NCI-H1417 treated with DMSO at 0.1 percent for 48 hours (cell line): ENCODE data around the gene NUMBL.
"Not testable (repeated sequence)": the region's sequence is repeated elsewhere in the genome, so short reads cannot be mapped to it uniquely, and the experiment has no call there.

ENCODE experiments used
- DNase-seq: peaks from one replicate; lab custom pipeline; 2025; lab: John Stamatoyannopoulos, UW

The NUMBL gene

GRCh38 chr19:40690050-40690692 is at the start of gene NUMBL:
Gene NUMBL (minus strand): TSS chr19:40690651. CDS start chr19:40690483, 168 bp downstream.
- DNase-seq: no peak

GRCh38 chr19:40739030-40739839 is 48.8 kb upstream of the NUMBL start:
- no peak for DNase-seq

- DNase-seq: no peak
Measured at GRCh38 chr19:40737102-40737644, 46.7 kb upstream of the NUMBL start.

GRCh38 chr19:40736661-40737060 is 46.2 kb upstream of the NUMBL start:
- DNase-seq: no peak

- DNase-seq: no peak
Measured at GRCh38 chr19:40735013-40735771, 44.7 kb upstream of the NUMBL start.

GRCh38 chr19:40733149-40733548 is 42.7 kb upstream of the NUMBL start:
- no peak for DNase-seq

- not testable (repeated sequence) for DNase-seq
Measured at GRCh38 chr19:40732304-40732703, 41.9 kb upstream of the NUMBL start.

GRCh38 chr19:40730065-40730464 is 39.6 kb upstream of the NUMBL start:
- DNase-seq: not testable (repeated sequence)

- DNase-seq: no peak
Measured at GRCh38 chr19:40726279-40726678, 35.8 kb upstream of the NUMBL start.

GRCh38 chr19:40724855-40725254 is 34.4 kb upstream of the NUMBL start:
- DNase-seq: no peak

- DNase-seq: no peak
Measured at GRCh38 chr19:40724315-40724714, 33.9 kb upstream of the NUMBL start.

- DNase-seq: no peak
Measured at GRCh38 chr19:40723661-40724254, 33.3 kb upstream of the NUMBL start.

GRCh38 chr19:40721936-40722661 is 31.6 kb upstream of the NUMBL start:
- DNase-seq: no peak

- no peak for DNase-seq
Measured at GRCh38 chr19:40721140-40721486, 30.7 kb upstream of the NUMBL start.

GRCh38 chr19:40719414-40719894 is 29.0 kb upstream of the NUMBL start:
- no peak for DNase-seq

- no peak for DNase-seq
Measured at GRCh38 chr19:40718774-40719391, 28.4 kb upstream of the NUMBL start.

- no peak for DNase-seq
Measured at GRCh38 chr19:40717880-40718773, 27.7 kb upstream of the NUMBL start.

GRCh38 chr19:40717325-40717879 is 27.0 kb upstream of the NUMBL start:
- no peak for DNase-seq
